HG03066 (cell line): ENCODE data around the gene FHAD1.

Experiments
- ATAC-seq: cut with Tn5 transposase; IDR thresholded peaks from one replicate; pipeline ENCODE4 v1.9.1; 2021; ENCODE audit warnings: low read depth; ENCODE audit not compliant: unreplicated experiment

Gene FHAD1

DNA sequence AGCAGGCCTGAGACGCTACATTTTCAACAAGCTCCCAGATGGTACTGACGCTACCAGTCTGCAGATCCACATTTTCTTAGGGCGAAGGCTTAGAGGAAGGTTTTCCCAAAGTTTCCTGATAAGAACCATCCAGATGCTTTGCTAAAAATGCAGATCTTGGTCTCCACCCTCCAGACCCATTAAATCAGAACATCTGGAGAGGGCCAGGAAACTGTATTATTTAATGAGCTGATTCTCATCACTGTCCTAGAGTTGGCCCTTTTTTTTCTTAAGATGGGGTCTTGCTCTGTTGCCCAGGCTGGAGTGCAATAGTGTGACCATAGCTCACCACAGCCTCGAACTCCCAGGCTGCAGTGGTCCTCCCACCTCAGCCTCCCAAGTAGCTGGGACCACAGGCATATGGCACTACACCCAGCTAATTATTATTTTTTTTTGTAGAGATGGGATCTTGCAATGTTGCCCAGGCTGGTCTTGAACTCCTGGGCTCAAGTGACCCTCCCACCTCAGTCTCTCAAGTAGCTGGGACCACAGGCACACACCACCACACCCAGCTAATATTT, 95.5 kb downstream of the FHAD1 start:
- ATAC-seq: no peak

DNA sequence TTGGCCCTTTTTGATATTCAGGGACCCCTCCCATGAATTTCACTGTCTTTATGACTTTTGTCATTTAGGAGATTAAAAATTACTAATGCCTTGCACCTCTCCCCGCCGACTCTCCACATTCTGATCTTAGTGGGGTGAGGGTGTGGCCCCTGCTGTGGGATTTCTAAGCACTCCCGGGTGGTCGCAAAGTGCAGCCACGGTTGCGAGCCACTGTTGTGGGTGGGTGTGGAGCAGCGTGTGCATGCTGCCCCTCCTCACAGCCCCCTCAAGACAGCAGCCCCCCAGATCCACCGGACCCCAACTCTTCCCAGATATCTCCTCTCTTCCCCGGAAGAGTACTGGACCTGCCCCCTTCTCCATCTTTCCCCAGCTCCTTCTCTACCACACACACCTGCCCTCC, 96.1 kb downstream of the FHAD1 start:
- ATAC-seq: no peak

DNA sequence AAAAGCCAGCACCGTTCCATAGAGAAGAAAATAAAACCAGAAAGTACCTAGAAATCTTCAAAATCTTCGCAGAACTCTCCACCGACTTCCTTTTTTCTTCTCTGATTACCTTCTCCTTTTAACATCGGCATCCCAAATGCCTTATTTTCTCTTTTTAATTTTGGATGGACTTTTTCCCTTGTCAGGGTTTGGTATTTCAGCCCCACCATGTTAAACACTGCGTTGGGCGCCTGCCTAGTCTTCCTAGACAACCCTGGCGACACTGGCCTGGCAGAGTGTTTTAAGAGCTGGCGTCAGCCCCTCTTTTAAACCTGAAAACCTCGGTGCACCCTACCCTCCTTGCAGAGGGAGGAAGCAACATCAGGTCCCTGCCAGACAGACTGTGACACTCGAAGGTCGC, 96.7 kb downstream of the FHAD1 start:
- no peak for ATAC-seq

DNA sequence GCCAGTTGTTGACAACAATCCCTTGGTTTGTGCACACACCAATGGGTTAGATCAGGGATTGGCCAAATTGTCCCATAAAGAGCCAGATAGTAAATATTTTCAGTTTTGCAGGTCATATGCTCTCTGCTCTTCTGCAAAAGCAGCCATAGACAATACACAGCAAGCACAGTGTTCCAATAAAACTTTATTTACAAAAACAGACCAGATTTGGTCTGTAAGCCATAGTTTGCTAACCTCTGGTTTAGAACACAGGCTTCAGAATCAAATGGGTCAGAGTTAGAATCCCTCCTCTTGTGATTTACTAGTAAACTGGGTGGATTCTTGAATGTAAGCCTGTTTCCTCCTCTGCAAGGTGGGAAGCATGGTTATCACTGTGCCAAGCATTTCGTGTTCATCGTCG, 97.4 kb downstream of the FHAD1 start:
- ATAC-seq: no peak

DNA sequence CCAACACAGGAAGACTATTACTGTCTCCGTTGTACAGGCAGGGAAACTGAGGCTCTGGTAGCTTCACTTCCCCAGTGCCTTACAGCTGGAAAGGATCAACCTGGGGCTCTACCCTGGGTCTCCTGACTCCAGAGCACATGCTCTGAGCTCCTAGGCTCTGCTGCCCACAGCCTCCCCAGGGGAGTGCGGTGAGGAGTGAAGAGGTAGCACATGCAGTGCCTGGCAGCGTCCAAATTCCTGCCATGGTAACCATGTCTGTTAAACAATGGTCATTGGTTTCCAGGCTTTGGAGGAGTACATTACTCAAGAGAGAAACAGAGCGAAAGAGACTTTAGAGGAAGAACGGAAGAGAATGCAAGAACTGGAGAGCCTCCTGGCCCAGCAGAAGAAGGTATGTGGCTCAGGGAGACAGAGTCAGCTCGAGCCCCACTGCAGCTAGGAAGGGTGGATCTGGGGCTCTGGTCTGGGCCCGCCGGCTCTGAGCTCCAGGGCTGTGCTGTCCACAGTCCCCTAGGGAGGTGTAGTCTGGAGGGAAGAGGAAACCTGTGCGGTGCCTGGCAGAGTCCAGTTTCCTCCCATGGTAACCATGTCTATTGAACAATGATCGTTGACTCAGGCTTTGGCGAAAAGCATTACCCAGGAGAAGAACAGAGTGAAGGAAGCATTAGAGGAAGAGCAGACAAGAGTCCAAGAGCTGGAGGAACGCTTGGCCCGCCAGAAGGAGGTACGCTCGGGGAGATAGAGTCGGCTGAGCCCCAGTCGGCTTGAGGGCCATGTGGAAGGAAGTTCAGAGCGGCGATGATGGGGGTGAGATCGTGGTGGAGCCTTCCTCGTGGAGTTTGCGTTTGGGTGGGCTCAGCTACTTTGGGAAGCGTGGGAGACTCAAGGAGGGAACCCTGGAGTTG, 98.0 kb downstream of the FHAD1 start:
- no peak for ATAC-seq

DNA sequence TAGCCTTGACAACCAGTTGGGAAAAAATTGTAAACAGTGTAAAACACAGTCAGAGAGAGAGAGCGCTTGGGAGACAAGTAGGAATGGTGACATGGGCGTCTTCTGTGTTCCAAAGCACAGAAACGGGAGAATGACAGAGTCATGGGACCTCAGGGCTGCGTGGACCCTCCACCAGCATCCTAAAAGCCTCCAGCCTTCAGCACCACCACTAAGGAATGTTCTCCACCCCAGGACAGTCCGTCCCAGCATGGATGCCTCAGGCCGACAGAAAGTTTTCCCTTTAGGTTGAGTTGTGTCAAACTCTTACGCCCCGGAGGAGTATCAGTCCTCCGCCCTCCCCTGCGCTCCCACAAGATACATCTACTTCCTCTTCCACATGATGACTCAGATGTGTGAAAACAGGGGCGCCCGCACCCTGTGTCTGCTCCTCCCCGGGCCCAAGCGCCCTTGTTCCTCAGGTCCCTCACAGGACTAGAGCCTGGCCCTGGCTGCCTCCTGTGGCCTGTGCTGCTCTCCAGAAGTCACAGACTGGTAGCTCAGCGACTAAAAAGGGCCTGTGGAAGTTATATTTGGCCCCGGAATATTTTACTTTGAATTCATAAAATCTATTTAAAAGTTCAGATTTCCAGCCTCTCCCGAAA, 98.8 kb downstream of the FHAD1 start:
- no peak for ATAC-seq

DNA sequence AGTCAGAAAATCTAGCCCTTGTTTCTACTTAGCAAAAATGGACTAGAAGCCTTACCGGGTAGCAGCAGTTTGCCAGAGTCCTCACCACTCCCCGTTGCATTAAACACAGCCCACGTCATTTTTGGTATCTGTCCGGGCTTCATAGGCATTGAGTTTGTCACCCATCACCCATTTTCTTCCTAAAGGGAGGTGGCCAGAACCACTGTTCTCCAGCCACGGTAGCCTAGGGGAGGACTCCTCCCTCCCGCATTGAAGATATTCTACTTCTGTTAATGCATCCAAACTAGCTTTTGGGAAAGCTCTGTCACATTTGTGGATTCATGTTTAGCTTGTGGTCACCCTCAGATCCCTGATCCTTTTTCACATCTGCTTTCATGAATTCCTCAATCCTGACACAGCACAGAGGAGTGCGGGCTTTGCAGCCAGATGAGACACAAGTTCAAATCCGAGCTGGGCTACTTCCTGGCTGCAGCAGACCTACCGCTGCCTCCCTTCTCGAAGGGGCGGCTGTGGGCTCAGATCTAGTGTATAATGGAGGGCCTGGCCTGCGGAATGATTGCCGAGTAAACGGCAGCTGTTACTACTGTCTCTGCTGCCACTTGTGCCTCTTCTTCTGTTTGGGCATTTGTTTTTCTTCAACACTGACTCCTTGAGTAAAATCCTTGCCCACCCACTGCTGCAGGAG, 99.5 kb downstream of the FHAD1 start:
- ATAC-seq: no peak

DNA sequence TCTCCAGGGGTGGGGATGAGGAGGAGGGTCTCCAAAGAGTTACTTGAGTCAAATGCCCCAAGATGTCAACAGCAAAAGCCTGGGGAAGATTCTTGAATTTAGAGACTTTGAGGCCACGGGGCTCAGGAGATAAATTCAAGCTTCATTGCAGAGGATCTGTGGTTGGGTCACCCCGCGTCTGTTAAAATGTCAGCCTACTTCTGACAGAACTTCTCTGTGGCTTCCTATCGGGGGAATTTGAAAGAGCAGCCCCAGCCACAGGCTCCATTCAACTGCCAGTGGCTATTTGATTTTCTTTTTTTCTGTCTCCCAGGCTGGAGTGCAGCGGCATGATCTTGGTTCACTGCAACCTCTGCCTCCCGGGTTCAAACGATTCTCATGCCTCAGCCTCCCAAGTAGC, 100.2 kb downstream of the FHAD1 start:
- ATAC-seq: no peak

DNA sequence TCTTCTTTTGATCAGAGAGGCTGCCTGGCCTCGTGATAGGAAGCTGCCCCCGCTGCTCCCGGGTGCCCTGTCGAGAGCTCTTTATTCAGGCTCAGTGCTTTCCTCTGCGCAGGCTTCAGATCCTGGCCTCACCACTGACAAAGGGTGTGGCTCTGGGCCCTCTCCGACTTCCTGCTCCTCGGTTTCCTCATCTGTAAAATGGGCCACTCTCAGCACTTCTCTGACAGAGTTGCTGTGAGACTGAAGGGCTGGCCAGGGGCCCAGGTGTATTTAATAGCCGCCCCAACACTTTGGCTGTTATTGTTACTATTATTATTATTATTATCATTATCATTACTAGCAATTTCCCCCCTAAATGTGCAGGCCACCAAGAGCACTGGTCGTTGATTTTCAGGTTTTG, 101.6 kb downstream of the FHAD1 start:
- no peak for ATAC-seq

DNA sequence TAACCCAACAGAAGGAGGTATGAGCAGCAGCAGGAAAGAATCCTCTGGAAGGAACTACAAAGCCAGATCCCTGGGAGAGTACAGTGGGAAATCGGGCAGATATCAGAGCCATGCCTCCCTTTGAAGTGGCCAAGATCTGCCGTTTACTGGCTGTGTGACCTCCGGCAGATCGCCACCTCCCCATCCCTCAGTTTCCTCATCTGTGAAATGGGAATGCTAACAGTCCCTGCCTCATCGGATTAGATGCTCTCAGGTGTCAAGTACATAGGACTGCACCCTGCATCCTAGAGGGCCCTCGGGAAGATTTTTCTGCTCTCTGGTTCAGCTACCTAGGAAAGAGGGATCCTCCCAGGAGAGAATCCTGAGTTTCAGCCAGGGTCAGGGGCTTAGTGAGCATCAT, 102.1 kb downstream of the FHAD1 start:
- ATAC-seq: no peak

DNA sequence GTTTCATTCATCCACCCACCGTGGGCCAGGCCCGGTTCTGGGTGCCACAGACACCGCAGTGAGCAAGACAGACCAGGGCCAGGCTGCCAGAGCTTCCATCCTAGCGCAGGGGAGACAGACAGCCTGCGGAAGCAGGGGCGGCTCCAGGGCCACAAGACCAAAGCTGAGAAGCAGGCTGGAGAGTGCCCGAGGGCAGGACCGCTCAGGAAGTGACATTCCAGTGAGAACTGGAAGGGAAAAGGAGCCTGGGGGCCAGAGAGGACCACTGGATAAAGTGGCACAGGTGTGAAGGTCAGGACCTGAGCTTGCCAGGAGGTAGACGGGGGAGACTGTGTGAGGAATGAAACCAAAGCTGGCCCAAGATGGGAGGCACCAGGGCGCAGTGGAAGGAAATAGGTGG, 103.1 kb downstream of the FHAD1 start:
- no peak for ATAC-seq

DNA sequence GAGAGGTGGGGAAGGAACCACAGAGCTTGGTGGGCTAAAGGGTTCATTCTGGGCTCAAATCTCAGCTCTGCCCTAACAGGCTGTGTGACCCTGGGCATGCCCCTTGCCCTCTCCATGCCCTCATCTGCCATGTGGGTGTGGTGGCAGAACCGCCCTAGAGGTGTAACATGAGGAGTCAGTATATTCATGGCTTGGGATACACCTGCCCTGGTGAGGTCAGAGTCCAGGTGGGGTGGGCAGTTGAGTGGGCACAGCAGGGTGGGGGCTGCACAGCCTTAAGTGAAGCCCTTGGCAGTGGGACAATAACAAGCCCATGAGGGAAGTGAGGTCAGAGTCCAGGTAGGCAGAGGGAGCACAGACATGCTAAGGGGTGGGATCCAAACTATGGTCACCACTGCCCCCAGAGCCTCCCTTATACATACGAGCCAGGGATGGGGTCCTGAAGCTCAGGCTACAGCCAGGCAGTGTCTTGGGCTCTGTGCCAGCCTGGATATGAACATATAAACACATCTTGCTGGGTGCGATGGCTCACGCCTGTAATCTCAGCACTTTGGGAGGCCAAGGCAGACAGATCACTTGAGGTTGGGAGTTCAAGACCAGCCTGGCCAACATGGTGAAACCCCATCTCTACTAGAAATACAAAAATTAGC, 103.7 kb downstream of the FHAD1 start:
- ATAC-seq: no peak

DNA sequence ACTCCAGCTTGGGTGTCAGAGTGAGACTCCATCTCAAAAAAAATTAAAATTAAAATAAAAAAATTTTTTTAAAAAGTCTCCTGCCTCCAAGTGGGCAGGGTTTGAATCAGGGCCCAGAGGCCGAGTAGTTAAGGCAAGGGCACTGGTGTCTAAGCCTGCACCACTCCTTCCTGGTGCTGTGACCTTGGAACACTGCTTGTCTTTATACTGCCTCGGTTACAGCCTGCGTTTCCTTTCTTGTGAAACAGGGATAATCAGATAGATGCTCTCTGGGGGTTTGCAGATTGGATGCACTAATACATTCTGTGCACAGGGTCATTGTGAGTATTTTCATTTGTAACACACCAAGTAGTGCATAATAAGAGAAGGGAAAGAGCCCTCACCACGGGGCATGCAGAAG, 104.3 kb downstream of the FHAD1 start:
- no peak for ATAC-seq

DNA sequence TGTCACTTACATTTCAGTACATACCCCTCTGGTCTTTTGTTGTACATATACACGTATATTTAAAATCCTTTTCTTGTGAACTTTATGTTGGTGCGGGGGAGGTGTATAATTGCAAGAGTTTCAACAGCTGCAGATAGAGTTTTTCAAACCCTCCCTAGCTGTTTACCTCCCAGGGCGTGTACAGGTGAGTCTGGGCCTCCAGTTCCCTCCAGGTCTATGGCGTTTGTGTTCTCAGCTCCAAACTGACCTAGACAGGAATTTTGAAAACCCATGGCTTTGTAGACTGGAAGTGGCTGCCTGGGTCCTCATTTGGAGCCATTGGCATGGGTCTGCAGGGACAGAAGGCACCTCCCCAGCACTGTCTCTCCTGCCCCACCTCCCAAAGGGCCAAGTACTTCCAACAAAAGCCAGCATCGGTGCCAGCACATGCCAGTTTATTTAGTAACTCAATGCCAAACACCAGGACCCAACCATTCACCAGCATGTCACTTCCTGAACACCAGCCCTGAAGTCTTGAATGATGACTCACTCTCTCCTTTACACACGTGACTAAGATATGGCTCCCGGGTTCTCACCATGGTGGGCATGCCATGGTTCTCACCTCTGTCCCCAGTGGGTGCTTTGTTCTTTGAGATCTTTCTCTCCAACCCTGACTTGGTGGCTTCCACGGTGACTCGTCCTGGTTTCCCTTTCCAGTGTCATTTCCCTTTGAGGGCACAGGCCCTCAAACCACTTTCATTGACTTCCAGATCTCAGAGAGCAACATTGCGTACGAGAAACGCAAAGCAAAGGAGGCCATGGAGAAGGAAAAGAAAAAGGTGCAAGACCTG, 105.3 kb downstream of the FHAD1 start:
- no peak for ATAC-seq

DNA sequence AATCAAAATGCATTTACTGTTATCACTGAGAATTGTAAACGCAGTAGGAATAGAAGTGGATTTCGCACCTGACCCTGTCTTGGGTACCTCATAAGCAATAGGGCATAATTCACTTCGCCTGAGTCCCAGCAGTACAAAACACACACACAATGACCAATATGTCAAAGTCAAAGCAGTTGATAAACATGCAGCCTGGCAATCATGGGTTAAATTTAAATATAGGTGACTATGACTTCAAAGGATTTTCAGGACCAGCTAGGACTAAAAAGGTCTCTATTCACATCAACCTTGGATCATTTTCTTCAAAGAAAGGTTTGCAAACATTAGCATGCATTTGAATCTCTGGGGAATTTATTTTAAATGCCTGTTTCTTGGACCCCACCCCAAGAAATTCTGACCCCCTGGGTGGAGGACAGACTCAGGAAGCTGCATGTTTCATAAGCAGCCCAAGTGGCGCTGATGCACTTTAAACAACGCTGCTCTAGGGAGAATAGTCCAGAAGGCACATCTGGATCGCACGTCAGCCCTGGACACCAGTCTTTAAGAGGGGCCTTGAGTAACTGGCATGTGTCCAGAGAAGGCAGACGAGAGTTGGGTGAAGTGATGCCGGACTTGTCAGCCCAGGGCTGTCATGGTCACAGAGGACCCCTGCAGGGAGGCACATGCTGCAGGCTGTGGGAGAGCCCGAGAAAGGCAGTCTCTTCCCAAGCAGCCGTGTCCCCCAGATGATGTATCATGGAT, 107.0 kb downstream of the FHAD1 start:
- no peak for ATAC-seq

DNA sequence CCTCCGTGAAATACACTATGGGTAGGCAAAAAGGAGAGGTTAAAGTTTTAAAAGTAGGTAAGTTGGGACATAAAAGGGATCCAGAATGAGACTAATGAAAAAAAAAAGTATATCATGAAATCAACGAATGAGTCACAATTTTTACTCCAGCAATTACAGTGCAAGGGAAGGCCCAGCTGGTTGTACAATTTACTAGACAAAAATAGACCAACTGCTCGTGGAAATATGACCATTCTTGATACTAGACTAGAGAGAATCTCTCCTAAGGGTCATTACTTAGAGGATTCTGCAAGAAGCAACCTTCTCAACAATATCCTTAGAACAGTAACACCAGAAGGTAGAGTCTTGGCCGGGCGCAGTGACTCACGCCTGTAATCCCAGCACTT, 107.5 kb downstream of the FHAD1 start:
- ATAC-seq: no peak

DNA sequence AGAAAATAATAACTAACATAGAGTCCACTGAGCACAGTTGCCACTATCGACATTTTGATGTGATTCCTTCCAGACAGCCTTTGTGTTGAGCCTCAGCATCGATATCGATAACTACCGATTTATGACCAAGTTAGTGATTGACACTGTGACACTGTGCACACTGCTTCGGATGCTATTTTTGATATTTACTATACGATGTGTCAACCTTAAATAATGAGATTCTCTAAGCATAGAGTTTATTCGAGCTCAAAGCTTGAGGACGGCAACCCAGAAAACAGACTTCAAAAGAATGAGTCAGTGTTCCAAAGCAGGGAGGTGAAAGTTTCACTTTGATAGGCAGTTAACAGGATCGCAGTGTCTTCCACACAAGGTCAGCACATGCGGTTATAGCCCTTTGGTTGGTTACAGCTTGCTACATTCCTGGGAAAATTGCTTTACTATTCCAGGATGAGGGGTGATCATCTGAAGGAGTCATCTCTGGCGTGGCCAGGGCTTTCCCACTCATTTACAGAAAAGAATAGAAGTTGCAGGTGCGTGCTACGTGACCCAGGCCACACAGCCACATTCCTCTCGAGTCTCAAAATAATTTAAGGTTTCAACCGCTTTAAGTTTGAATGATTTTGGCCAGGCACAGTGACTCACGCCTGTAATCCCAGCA, 109.1 kb downstream of the FHAD1 start:
- no peak for ATAC-seq

DNA sequence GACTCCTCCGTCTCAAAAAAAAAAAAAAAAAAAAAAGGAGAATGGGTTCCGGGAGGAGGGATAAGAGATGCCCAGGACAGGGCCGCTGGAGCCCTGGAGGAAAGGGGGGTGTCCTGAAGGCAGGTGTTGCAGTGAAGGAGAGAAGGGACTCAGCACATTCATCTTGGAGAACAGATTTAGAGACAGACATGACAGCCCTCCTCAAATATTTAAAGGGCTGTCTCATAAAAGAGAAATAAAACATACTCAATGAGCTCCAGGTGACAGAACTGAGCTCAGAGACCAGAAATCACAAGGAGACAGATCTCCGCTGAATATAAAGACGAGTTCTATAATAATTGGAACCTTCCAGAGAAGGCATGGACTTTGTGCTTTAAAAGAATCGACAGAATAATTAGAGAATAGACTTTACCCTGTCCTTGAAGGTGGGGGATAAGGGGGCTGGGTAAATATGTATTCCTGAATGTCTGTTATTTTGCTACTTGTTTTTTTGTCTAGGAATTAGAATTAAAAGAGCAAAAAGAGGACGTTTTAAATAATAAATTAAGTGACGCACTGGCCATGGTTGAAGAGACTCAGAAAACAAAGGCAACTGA, 110.7 kb downstream of the FHAD1 start:
- no peak for ATAC-seq
